Middle frontal gyrus (tissue), 1 donor: ENCODE results near the gene ARSH.
"Not testable (repeated sequence)": the region's sequence is repeated elsewhere in the genome, so short reads cannot be mapped to it uniquely, and the experiment has no call there.

ENCODE experiments used
- DNase-seq: peaks from one replicate; pipeline ENCODE4 v3.0.0-alpha.2; 2015; ENCODE audit warnings: low spot score; ENCODE audit errors: extremely low spot score

ARSH gene

GRCh38 chrX:3006495-3006894, at the start of gene ARSH:
TSS of gene ARSH (plus strand) at chrX:3006546. CDS start at chrX:3006613, 67 bp downstream.
- no peak for DNase-seq

- DNase-seq: no peak
Observed at GRCh38 chrX:2958199-2958598, 48.1 kb upstream of the ARSH start.

- DNase-seq: no peak
Observed at GRCh38 chrX:2960861-2961515, 45.4 kb upstream of the ARSH start.

GRCh38 chrX:2962381-2962780, 44.0 kb upstream of the ARSH start:
- DNase-seq: no peak

GRCh38 chrX:2963449-2963848, 42.9 kb upstream of the ARSH start:
- DNase-seq: not testable (repeated sequence)

GRCh38 chrX:2963992-2964794, 42.2 kb upstream of the ARSH start:
- DNase-seq: not testable (repeated sequence)

- no peak for DNase-seq
Observed at GRCh38 chrX:2965965-2966364, 40.4 kb upstream of the ARSH start.

GRCh38 chrX:2967012-2967411, 39.3 kb upstream of the ARSH start:
- DNase-seq: no peak

GRCh38 chrX:2967584-2967983, 38.8 kb upstream of the ARSH start:
- no peak for DNase-seq

- peak; percentile 6 for DNase-seq
Observed at GRCh38 chrX:2967998-2968909, 38.1 kb upstream of the ARSH start.

- no peak for DNase-seq
Observed at GRCh38 chrX:2969021-2969420, 37.3 kb upstream of the ARSH start.

GRCh38 chrX:2972391-2972790, 34.0 kb upstream of the ARSH start:
- no peak for DNase-seq

GRCh38 chrX:2974961-2975360, 31.4 kb upstream of the ARSH start:
- DNase-seq: no peak

- DNase-seq: not testable (repeated sequence)
Observed at GRCh38 chrX:2978639-2979038, 27.7 kb upstream of the ARSH start.

GRCh38 chrX:2984342-2984741, 22.0 kb upstream of the ARSH start:
- DNase-seq: no peak

- DNase-seq: no peak
Observed at GRCh38 chrX:2989565-2989964, 16.8 kb upstream of the ARSH start.

- no peak for DNase-seq
Observed at GRCh38 chrX:3010532-3010931, 4.2 kb downstream of the ARSH start.

- DNase-seq: no peak
Observed at GRCh38 chrX:3017492-3017891, 11.1 kb downstream of the ARSH start.

GRCh38 chrX:3024176-3024575, 17.8 kb downstream of the ARSH start:
- DNase-seq: no peak

GRCh38 chrX:3026074-3026815, 19.9 kb downstream of the ARSH start:
- DNase-seq: no peak

- no peak for DNase-seq
Observed at GRCh38 chrX:3029129-3029528, 22.8 kb downstream of the ARSH start.
